Measurements from ENCODE around the gene ZNF672.

The ZNF672 gene

DNA sequence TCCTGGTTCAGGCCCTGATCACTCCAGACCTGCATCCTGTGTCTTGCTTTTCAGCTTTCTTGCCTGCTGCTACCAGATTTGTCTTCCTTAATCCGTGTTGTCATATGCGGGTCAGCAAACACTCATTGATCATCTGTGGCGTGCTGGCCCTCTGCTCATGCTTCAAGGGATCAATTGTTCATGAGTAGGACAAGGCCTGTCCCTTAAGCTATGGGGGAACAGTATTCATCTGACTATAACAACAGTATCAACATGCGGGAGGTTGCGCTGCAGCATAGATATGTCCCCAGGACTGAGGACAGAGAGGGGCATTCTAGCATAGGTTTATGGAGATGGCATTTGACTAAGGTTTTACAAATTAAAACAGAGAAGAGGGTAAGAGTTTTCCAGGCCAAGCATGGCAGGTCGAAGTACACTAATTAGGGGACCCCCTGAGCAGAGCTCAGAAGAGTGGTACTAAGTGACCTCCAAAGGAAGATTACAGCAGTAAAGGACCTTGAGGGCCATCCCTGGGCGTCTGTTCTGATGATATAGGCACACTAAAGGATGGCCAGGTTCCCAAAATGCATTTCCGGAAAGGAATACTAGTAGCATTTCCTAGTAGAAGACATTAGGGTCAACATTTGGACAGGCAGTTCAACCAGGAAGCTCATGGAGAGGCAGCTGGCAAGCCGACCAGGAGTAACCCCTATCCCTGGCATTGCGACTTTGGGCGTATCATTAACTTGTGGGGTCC lies 811 bp upstream of the ZNF672 start:
- no peak for DNase-seq

DNA sequence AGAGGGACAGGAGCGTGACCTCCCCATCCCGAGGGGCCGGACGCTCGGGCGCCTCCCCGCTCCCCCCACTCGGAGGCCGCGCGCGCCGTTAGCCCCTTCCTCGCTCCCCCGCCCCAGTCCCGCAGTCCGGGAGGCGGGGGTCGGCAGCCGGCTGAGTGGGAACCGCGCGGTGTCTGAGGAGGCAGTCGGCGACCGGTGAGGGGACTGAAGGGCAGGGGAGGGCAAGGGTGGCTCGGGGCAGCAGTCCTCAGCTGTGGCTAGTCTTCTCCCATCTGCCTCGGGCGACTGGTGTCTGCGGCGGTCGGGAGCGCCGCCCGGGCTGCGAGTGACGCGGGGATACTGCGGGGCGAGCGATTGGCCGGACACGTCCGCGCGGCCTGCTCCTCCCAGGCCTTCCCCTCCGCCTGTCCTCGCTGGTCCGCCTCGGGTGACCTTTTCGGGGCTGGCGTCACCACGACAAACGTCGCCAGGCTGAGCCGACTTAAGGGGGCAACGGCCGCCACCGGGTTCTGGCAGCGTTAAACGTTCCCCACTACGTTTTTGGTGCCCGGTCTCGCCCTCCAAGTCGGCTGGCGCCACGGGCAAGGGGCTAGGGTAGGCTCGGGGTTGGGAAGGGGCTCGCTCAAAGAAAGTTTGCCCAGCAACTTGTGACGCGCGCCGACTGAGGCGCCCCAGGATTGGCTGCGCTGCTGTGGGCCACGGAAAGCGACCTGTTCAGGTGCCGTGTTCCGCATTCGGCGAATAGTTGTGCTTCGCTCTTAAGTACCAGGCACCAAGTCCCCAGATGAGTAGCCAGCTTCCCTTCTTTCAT lies 538 bp downstream of the ZNF672 start:
- peak; percentile 82 to 86 for DNase-seq

- no peak for DNase-seq
Observed at GRCh38 chr1:248839168-248839555, 1.1 kb downstream of the ZNF672 start.

DNA sequence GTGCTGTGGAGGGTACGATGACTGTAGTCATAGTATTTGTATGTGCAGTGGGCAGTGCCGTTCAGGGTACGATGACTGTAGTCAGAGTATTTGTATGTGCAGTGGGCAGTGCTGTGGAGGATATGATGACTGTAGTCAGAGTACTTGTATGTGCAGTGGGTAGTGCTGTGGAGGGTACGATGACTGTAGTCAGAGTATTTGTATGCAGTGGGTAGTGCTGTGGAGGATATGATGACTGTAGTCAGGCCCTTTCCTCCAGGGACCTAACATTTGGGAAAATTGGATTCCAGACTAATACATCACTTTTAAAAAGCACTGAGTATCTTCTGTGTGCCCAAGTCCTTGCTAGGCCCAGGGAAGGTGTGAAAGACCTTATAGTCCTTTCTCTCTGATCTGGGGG lies 2.9 kb downstream of the ZNF672 start:
- no peak for DNase-seq

DNA sequence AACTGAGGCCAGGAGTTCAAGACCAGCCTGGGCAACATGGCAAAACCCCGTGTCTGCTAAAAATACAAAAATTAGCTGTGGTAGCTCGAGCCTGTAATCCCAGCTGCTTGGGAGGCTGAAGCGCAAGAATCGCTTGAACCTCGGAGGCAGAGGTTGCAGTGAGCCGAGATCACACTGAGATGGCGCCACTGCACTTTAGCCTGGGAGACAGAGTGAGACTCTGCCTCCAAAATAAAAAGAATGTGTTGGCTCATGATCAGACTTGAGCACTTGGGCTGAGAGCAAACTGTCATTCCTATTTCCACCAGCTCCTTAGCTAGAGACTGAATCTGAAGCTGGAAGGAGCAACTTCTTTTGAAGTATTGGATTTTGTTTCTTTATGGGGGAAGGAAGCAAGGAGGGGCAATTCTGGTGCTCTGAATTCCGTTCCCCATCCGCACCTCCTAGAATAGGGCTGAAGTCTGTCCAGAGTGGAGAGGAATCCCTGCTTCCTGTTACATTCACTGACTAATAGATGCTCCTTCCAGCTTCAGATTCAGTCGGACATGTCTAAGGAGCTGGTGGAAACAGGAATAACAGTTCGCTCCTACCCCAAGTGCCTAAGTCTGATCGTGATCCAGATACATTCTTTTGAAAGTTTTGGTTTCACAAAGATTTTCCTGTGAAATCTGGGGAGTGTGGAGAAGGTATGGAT lies 3.8 kb downstream of the ZNF672 start:
- peak in 1 of 2 donors; percentile 25 for DNase-seq

DNA sequence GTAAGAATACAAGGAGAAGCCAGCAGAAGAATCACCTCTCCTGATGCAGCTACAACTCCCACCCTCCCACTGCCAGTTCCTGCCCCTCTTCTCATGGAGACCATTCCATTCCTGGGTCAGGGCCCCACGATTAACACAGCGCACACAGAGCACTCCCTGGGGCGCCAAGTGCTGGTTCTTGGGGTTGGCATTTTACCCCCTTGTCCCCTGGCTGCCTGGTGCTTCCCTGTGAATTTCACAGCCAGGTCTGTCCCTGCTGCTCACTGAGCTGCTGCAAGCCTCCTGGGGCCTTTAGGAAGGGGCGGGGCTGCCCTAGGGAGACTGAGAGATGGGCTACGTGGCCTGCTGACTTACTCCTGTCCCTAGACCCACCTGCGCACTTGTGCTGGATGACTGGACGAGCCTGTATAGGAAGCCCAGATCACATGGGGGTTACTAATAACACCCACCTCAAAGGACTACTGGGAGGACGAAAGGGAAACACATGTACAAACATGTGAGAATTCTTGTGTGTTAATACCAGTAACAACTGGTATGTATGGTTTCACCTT lies 4.8 kb downstream of the ZNF672 start:
- no peak for DNase-seq

GRCh38 chr1:248843687-248844086 lies 5.7 kb downstream of the ZNF672 start:
- no peak for DNase-seq

GRCh38 chr1:248844526-248844925 lies 6.5 kb downstream of the ZNF672 start:
- DNase-seq: no peak

DNA sequence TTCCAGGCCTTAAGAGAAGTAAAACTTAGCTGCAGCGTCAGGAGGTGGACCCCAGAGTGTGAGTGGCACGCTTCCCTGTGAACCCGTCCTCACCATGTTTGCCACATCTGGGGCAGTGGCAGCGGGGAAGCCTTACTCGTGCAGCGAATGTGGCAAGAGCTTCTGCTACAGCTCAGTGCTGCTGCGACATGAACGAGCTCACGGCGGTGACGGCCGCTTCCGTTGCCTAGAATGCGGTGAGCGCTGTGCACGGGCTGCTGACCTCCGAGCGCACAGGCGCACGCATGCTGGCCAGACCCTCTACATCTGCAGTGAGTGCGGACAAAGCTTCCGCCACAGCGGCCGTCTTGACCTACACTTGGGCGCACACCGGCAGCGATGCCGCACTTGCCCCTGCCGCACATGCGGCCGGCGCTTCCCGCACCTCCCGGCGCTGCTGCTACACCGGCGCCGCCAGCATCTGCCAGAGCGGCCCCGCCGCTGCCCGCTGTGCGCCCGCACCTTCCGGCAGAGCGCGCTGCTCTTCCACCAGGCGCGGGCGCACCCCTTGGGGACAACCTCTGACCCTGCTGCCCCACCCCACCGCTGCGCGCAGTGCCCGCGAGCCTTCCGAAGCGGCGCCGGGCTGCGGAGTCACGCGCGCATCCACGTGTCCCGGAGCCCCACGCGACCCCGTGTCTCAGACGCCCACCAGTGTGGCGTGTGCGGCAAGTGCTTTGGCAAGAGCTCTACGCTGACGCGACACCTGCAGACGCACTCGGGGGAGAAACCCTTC lies 9.3 kb downstream of the ZNF672 start:
- no peak for DNase-seq

GRCh38 chr1:248847956-248848561 lies 10.0 kb downstream of the ZNF672 start:
- DNase-seq: no peak

DNA sequence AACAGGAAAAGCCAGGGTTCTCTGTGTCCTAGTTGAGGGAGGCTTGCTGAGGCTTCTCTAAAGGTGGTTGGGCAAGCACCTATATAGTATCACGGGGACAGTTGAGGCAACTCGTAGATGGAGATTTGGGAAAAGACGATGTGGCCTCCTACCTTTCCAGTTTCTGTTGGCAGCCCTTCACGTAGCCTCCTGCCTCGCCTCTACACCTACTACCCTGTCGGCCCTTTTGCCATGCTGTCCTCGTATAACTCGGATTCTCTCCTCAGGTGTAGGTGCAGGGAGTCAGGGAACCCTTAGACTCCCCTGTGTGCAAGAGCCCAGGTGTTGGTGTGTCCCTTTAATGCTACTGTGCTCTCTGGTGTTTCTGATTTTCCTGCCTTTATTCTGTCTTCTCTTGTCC lies 10.6 kb downstream of the ZNF672 start:
- no peak for DNase-seq

DNA sequence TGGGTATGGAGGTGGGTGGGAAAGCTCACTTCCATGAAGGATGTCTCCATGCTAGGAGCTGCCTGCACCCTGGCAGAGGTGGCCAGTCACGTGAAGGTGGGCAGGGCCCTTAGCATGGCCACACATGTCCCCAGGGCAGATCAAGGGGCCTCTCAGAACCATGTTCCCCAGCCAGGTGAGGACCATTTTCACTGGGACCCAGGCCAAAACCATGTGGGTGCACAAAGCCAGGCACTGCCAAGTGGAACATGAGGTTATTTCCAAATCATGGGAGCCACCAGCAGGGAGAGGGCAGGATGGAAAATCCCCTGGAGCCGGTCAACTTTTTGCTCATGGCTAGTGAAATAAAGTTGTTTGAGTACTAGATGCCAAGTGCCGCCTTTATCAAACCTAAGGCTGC lies 11.1 kb downstream of the ZNF672 start:
- no peak for DNase-seq

- no peak for DNase-seq
Observed at GRCh38 chr1:248849637-248850036, 11.6 kb downstream of the ZNF672 start.

DNA sequence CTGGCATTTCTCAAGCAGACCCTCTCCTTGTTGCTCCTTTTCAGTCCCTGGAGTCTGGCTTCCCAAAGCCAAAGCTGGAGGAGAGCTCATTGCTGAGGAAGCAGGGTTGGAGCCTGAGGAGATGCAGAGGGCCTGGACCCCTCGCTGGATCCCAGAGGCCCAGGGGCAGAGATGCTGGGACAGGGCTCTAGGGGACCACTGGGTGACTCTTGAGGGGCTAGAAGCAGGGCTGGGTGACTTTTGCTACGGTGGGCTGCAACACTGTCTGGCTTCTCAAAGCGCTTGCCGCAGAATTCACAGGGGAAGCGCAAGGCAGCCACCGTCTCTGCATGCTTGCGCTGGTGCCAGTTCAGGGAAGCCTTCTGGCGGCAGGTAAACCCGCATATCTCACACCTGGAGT lies 12.1 kb downstream of the ZNF672 start:
- no peak for DNase-seq

GRCh38 chr1:248850536-248851251 lies 12.7 kb downstream of the ZNF672 start:
- DNase-seq: no peak

DNA sequence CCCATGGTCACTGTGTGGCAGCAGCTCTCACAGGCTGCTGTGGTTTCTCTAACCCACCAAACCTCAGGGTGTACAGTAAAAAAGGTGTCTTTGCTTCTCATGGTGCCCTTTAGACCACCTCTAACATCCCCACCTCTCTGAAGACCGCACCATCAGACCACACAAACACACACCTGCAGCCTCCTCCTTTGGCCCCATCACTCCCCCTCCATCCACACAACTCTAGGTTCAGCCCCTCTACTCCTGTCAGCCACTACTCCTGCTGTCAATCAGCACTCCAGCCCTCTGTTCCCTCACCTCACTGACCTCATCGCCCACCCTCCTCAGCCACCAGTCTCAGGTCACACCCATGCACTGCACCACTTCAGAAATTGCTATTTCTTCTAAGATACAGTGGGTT lies 13.4 kb downstream of the ZNF672 start:
- no peak for DNase-seq

DNA sequence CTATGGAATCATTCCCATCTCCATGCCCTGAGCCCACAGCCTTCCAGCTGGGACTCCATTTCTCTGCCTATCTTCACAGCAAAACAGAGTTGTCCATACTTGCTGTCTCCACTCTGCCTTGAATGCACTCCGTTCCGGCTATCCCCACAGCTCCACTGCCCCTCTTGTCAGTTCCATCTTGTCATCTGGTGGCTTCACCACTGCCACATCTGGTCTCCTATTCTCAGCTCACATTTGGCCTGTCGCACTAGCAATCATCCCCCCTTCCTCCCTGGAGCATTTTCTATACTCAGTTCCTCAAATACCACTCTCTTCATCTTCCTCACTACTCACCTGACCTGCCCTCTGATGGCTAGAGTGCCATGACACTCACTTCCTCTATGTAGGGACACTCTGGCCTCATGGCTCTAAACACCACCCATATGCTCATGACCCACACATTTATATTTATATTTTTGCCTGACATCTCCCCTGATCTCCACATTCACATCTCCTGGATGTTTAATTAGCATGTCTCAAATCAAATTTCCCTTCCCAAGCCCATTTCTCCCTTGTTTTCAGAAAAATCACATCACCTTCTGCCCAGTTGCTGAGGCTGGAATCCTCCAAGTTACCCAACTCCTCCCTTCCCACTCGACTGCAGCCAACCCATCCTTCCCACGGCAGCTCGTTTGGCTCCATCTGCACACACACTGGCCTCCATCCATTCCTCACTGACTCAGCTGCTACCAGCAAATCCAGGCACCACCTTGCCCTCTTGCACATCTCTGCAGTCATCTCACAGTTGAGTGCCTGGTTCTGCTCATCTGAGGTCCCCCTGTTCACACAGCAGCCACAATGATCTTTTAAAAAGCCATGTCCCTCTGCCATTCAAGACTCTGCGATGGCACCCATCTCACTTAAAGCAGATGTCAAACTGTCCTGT lies 14.7 kb downstream of the ZNF672 start:
- no peak for DNase-seq

GRCh38 chr1:248853663-248854375 lies 15.8 kb downstream of the ZNF672 start:
- DNase-seq: no peak

- DNase-seq: no peak
Observed at GRCh38 chr1:248855580-248855979, 17.6 kb downstream of the ZNF672 start.

DNA sequence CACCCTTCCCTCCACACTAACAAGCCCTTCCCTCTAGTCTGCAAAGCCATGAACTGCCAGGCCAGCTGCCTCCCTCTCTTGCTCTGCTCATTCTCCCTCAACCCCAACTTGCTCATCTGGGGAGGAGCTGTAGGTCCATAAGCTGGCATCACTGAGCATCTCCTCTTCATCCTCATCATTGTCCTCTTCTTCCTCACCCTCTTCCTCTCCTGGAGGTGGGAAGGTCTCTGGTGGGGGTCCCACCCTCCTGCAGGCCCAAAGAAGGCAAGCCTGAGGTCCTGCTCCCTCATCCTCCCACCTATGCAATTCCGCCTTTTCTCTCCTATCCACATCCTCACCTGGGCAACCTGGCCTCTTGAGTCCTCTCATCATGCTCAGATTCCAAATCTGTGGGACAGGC lies 18.2 kb downstream of the ZNF672 start:
- no peak for DNase-seq

All from activated CD4-positive, alpha-beta T cell treated with anti-CD3 and anti-CD28 coated beads for 4 hours (primary cell).